ENCODE measurements around the gene HAUS1. TPM values are rescaled to one million over a fixed set of nuclear protein-coding genes. Genes with fewer than 3 reads are reported as not detected.

HAUS1 gene
- total and polyA plus RNA-seq, 2 of the 8 experiments (the other 6 are each of a cell fraction or from before 2014, with no cell fraction given): 104 TPM

GRCh38 chr18:46055838-46056230 is 48.4 kb upstream of the HAUS1 start:
- H2BK20ac ChIP-seq (ENCODE audit: low read length): no peak overlapping the region
- H2BK120ac ChIP-seq (replicated peaks; ENCODE audit: low read depth, low read length): no peak overlapping the region
- no peak overlapping the region for H4K5ac ChIP-seq (ENCODE audit: insufficient read length, low read depth, low read length)
- no peaks in the 10 kb centered on the region for H3K36me3 ChIP-seq (ENCODE audit: control insufficient read depth in 2 of 4, insufficient read depth in 4 of 4, low read length in 3 of 4)
- no peak overlapping the region for H3K14ac ChIP-seq (ENCODE audit: insufficient read length)
- no peak overlapping the region for H2BK12ac ChIP-seq (ENCODE audit: low read depth, low read length)
- no peak overlapping the region for H3K9ac ChIP-seq (replicated peaks in 1 of 4; ENCODE audit: extremely low read depth in 1 of 4, low read depth in 3 of 4, low read length in 3 of 4)
- H3K4me3 ChIP-seq (ENCODE audit: extremely low read depth in 1 of 4, insufficient read depth in 2 of 4, low read depth in 3 of 4, low read length in 4 of 4): no peak overlapping the region
- no peak overlapping the region for H3K4me2 ChIP-seq (ENCODE audit: insufficient read depth in 1 of 2, low read depth in 2 of 2, low read length in 2 of 2)
- CTCF ChIA-PET (ENCODE audit: partially characterized antibody): interaction anchor here (0.7 to 1.8 kb wide), 3 partner anchors 10 to 144 kb away, joined by 3 to 4 read pairs (median 3); no protein-coding TSS in a partner anchor
- no peak overlapping the region for H3K27ac ChIP-seq (ENCODE audit: low read depth, low read length)
- FAIRE-seq (no peak), DNase-seq (ENCODE audit: low read depth in 1 of 2, low spot score in 2 of 2) (no peak)
- H3K79me1 ChIP-seq (ENCODE audit: low read depth, low read length): no peaks in the 10 kb centered on the region
- no peak overlapping the region for H3K18ac ChIP-seq (ENCODE audit: extremely low read depth, low read length)
- H3K23me2 ChIP-seq (ENCODE audit: low read depth, low read length): no peaks in the 10 kb centered on the region
- no peak overlapping the region for H4K91ac ChIP-seq (replicated peaks; ENCODE audit: insufficient read length, low read length)
- H3K79me2 ChIP-seq (ENCODE audit: control insufficient read depth in 1 of 2, insufficient read depth in 2 of 2, low read length in 2 of 2): no peaks in the 10 kb centered on the region
- H4K8ac ChIP-seq (ENCODE audit: extremely low read depth, insufficient read depth, low read length): no peak overlapping the region
- no peaks in the 10 kb centered on the region for H3K9me3 ChIP-seq (ENCODE audit: insufficient read depth in 2 of 2, low read depth in 1 of 2, low read length in 1 of 2)
- no peaks in the 10 kb centered on the region for H4K20me1 ChIP-seq (replicated peaks in 1 of 2; ENCODE audit: control insufficient read depth in 1 of 2, insufficient read depth in 2 of 2, low read length in 2 of 2)
- H3K56ac ChIP-seq (replicated peaks; ENCODE audit: insufficient read length, low read depth, low read length): no peak overlapping the region
- H3K27me3 ChIP-seq (replicated peaks in 1 of 4; ENCODE audit: control insufficient read depth in 3 of 4, extremely low read depth in 1 of 4, insufficient read depth in 3 of 4, low read length in 3 of 4): no peaks in the 10 kb centered on the region
- no peak overlapping the region for H3K23ac ChIP-seq (ENCODE audit: insufficient read length)
- H2BK15ac ChIP-seq (ENCODE audit: low read length): no peak overlapping the region
- H2AFZ ChIP-seq (ENCODE audit: low read length): no peak overlapping the region
- 94% methylated on average over 4 of the region's 4 CpGs; no CpG with 5 or more reads in 1 of the 2 experiments for WGBS, 2 experiments (ENCODE audit: extremely low coverage in 1 of 2, insufficient coverage in 1 of 2, insufficient read length in 1 of 2, insufficient replicate concordance in 2 of 2, low coverage in 1 of 2, low lambda C conversion rate in 2 of 2, missing lambda C conversion rate in 1 of 2)
- TF ChIP-seq CHD1 (IDR thresholded peaks at IDR 0.05; ENCODE audit: low read depth, low read length) (no peak), GABPA (IDR thresholded peaks at IDR 0.05; ENCODE audit: borderline replicate concordance, insufficient read depth, low read length) (no peak), JUND (IDR thresholded peaks at IDR 0.05; ENCODE audit: low read length) (no peak), CTBP2 (IDR thresholded peaks at IDR 0.05; ENCODE audit: borderline replicate concordance, insufficient read depth, insufficient read length, low read length) (no peak), SIX5 (IDR thresholded peaks at IDR 0.05; ENCODE audit: low read depth, low read length) (no peak), FOSL1 (IDR thresholded peaks at IDR 0.05; ENCODE audit: insufficient read depth, low read depth, low read length) (no peak), USF2 (IDR thresholded peaks at IDR 0.05; ENCODE audit: low read length) (no peak), RXRA (IDR thresholded peaks at IDR 0.05; ENCODE audit: insufficient read depth, low read depth, low read length) (no peak), SRF (IDR thresholded peaks at IDR 0.05; ENCODE audit: low read depth, low read length) (no peak), EZH2 (IDR thresholded peaks at IDR 0.05; ENCODE audit: low read depth, low read length, severe bottlenecking) (no peak), ZNF274 (IDR thresholded peaks at IDR 0.05; ENCODE audit: borderline replicate concordance, extremely low read depth, low read length) (no peak), SAP30 (IDR thresholded peaks at IDR 0.05; ENCODE audit: insufficient read depth, insufficient replicate concordance, low read length) (no peak)
- no peak overlapping the region for H3K4ac ChIP-seq (replicated peaks; ENCODE audit: insufficient read length, low read depth, low read length)
- H2BK5ac ChIP-seq (ENCODE audit: low read depth, low read length): no peak overlapping the region
- no peaks in the 10 kb centered on the region for H3K4me1 ChIP-seq (replicated peaks in 1 of 4; ENCODE audit: control insufficient read depth in 3 of 4, insufficient read depth in 4 of 4, low read length in 3 of 4)
- no peak overlapping the region for H2AK5ac ChIP-seq (ENCODE audit: low read depth, low read length)
- POLR2A ChIA-PET (ENCODE audit: partially characterized antibody): interaction anchor here (1.0 to 1.5 kb wide), 2 partner anchors 15 to 22 kb away, joined by 3 to 6 read pairs; no protein-coding TSS in a partner anchor
